GM12892 (cell line): ENCODE measurements around the gene PRDM16.

ENCODE experiments used
- POLR2A ChIP-seq: IDR thresholded peaks from 2 replicates; pipeline ENCODE4 v1.6.1; 2011; ENCODE audit warnings: low read depth, low read length, control low read depth
- TAF1 ChIP-seq: IDR thresholded peaks from 2 replicates; pipeline ENCODE4 v1.6.1; 2011; ENCODE audit warnings: low read depth, mild to moderate bottlenecking, control low read depth, low read length, borderline replicate concordance

GRCh38 chr1:3277623-3278022 lies 208.6 kb downstream of the PRDM16 start:
- TF ChIP-seq TAF1 (no peak), POLR2A (no peak)
